AG04449 (cell line): Measurements from ENCODE around the gene HTR7.
"Not testable (repeated sequence)": the region's sequence is repeated elsewhere in the genome, so short reads cannot be mapped to it uniquely, and the experiment has no call there.

Experiments used
- CTCF ChIA-PET: fragments of 350-600 bp; formaldehyde crosslinking; extraction: SDS; loops from one replicate; lab custom pipeline; 2021; ENCODE audit warnings: antibody characterized with exemption; lab: Yijun Ruan, JAX
- POLR2A ChIA-PET: fragments of 400-600, 350-600 bp; formaldehyde crosslinking; extraction: SDS; loops from one replicate; lab custom pipeline; 2020; ENCODE audit warnings: antibody characterized with exemption, inconsistent platforms; lab: Yijun Ruan, JAX
- DNase-seq: peaks from one replicate; pipeline ENCODE4 v3.0.0-alpha.2; 2010; ENCODE audit warnings: low read depth, low spot score
- H3K4me3 ChIP-seq: 2 replicates; pipeline ENCODE4 v1.5.1; 2011; ENCODE audit warnings: low read depth, mild to moderate bottlenecking, control low read depth, low read length
- CTCF ChIP-seq: IDR thresholded peaks from one replicate; pipeline ENCODE4 v1.5.1; 2011; ENCODE audit warnings: mild to moderate bottlenecking, moderate library complexity, low read length, control low read depth, inconsistent platforms; ENCODE audit not compliant: insufficient read depth; ENCODE audit errors: missing control alignments

HTR7 gene

GRCh38 chr10:90857635-90858460, at the start of gene HTR7:
HTR7 (minus strand) TSS chr10:90858039; CDS start chr10:90857671, 368 bp downstream.
- POLR2A ChIA-PET = interaction anchor here (1.0 kb wide), 1 partner anchor 13 kb away, joined by 3 read pairs; no protein-coding TSS in a partner anchor
- TF ChIP-seq CTCF = peak; percentile 57
- no peak for DNase-seq
- H3K4me3 ChIP-seq = peak within 1 kb of the TSS; percentile 63
- CTCF ChIA-PET = interaction anchor here (0.7 to 16.7 kb wide), 13 partner anchors 9 to 105 kb away, joined by 3 to 532 read pairs (median 4); partner anchors contain the start of gene RPP30

GRCh38 chr10:90906596-90906995, 48.8 kb upstream of the HTR7 start:
- ChIA-PET POLR2A (no interaction called here), CTCF (no interaction called here)
- DNase-seq = no peak
- no peak overlapping the region for H3K4me3 ChIP-seq
- TF ChIP-seq CTCF = no peak

- no peak for TF ChIP-seq CTCF
- H3K4me3 ChIP-seq = no peak overlapping the region
- ChIA-PET CTCF (no interaction called here), POLR2A (no interaction called here)
- no peak for DNase-seq
These were observed 48.1 kb upstream of the HTR7 start for GRCh38 chr10:90905925-90906324.

GRCh38 chr10:90896916-90897315, 39.1 kb upstream of the HTR7 start:
- CTCF ChIA-PET = interaction anchor here (1.1 to 4.3 kb wide), 3 partner anchors 10 to 14 kb away, joined by 3 to 21 read pairs (median 3); no protein-coding TSS in a partner anchor
- POLR2A ChIA-PET, H3K4me3 ChIP-seq, DNase-seq: not testable (repeated sequence)

GRCh38 chr10:90893190-90893589, 35.4 kb upstream of the HTR7 start:
- no peak for DNase-seq
- H3K4me3 ChIP-seq = no peak overlapping the region
- CTCF ChIA-PET = interaction anchor here (1.0 to 2.4 kb wide), 4 partner anchors 9 to 18 kb away, joined by 3 to 9 read pairs (median 8); no protein-coding TSS in a partner anchor
- TF ChIP-seq CTCF = no peak
- POLR2A ChIA-PET = no interaction called here

GRCh38 chr10:90890347-90890746, 32.5 kb upstream of the HTR7 start:
- H3K4me3 ChIP-seq = no peak overlapping the region
- no peak for DNase-seq
- CTCF ChIA-PET = interaction anchor here (0.7 to 4.0 kb wide), 4 partner anchors 11 to 361 kb away, joined by 5 to 33 read pairs (median 18); no protein-coding TSS in a partner anchor
- POLR2A ChIA-PET = no interaction called here
- TF ChIP-seq CTCF = no peak
